PC-9 (cell line): Measurements from ENCODE around the gene GDPD5. TPM values are rescaled to one million over a fixed set of nuclear protein-coding genes. Genes with fewer than 3 reads are reported as not detected.

Experiments
- BruUV-seq: library from RNA; stranded (reverse); fragments of 400-500 nt; replicated peaks from 2 replicates; lab custom pipeline; 2021; lab: Mats Ljungman, UMichigan
- CTCF ChIA-PET: fragments of 300-600 bp; sonication (Branson Sonifier 250); formaldehyde crosslinking; loops from one replicate; lab custom pipeline; 2022; ENCODE audit warnings: antibody characterized with exemption; lab: Charles Lee
- POLR2A ChIA-PET: fragments of 300-600 bp; sonication (Branson Sonifier 250); formaldehyde crosslinking; loops from one replicate; lab custom pipeline; 2022; ENCODE audit warnings: antibody characterized with exemption; ENCODE audit not compliant: unreplicated experiment; lab: Charles Lee
- DNase-seq, 2 experiments: peaks; one replicate each; pipeline versions ENCODE4 v3.0.0 to v3.0.0-alpha.2; 2015 to 2022; ENCODE audit warnings: mixed read lengths in 1 of 2
- H2AFZ ChIP-seq: fragments of 200-600 bp; sonication (generic); 2 replicates; pipeline ENCODE4 v1.8.1; 2017; ENCODE audit warnings: antibody characterized with exemption
- H3F3A ChIP-seq: fragments of 200-600 bp; sonication (generic); 2 replicates; pipeline ENCODE4 v1.8.1; 2017; ENCODE audit warnings: antibody characterized with exemption, mild to moderate bottlenecking, low read depth; ENCODE audit not compliant: insufficient read depth
- H3K27ac ChIP-seq: fragments of 200-600 bp; sonication (generic); 2 replicates; pipeline ENCODE4 v1.6.1; 2016; ENCODE audit warnings: mixed run types
- H3K27me3 ChIP-seq: fragments of 200-600 bp; sonication (generic); 2 replicates; pipeline ENCODE4 v1.6.1; 2016; ENCODE audit warnings: low read depth, mixed run types; ENCODE audit not compliant: insufficient read depth
- H3K36me3 ChIP-seq: fragments of 200-600 bp; sonication (generic); 2 replicates; pipeline ENCODE4 v1.6.1; 2016; ENCODE audit warnings: low read depth, mixed run types
- H3K4me1 ChIP-seq: fragments of 200-600 bp; sonication (generic); replicated peaks from 2 replicates; pipeline ENCODE4 v1.6.1; 2016; ENCODE audit warnings: mixed run types; ENCODE audit not compliant: insufficient read depth
- H3K4me2 ChIP-seq: fragments of 200-600 bp; sonication (generic); 2 replicates; pipeline ENCODE4 v1.6.1; 2017; ENCODE audit warnings: mixed run types
- H3K4me3 ChIP-seq: fragments of 200-600 bp; sonication (generic); 2 replicates; pipeline ENCODE4 v1.6.1; 2016; ENCODE audit warnings: mixed run types
- H3K79me2 ChIP-seq: fragments of 200-600 bp; sonication (generic); 2 replicates; pipeline ENCODE4 v1.6.1; 2017; ENCODE audit warnings: low read depth, mixed run types
- H3K9me2 ChIP-seq: fragments of 200-600 bp; sonication (generic); 2 replicates; pipeline ENCODE4 v1.8.1; 2017; ENCODE audit warnings: mild to moderate bottlenecking; ENCODE audit not compliant: insufficient read depth
- H3K9me3 ChIP-seq: fragments of 200-600 bp; sonication (generic); 2 replicates; pipeline ENCODE4 v1.8.1; 2016; ENCODE audit warnings: low read depth; ENCODE audit not compliant: insufficient read depth
- H4K20me1 ChIP-seq: fragments of 200-600 bp; sonication (generic); 2 replicates; pipeline ENCODE4 v1.8.1; 2017; ENCODE audit not compliant: insufficient read depth
- CTCF ChIP-seq: fragments of 200-600 bp; sonication (generic); conservative IDR thresholded peaks from 2 replicates; pipeline ENCODE4 v1.6.1; 2017; ENCODE audit warnings: mixed run types, antibody characterized with exemption, mild to moderate bottlenecking, moderate library complexity
- EZH2 ChIP-seq: fragments of 200-600 bp; sonication (generic); IDR thresholded peaks from 2 replicates; pipeline ENCODE4 v1.8.0; 2017; ENCODE audit warnings: antibody characterized with exemption, low read depth
- intact Hi-C: fragments of 100-400 bp; cut with micrococcal nuclease; formaldehyde crosslinking; loops from one replicate; pipeline ENCODE4 v1.10.0; 2022; ENCODE audit not compliant: unreplicated experiment
- total RNA-seq: library from RNA; stranded (reverse); gene quantifications from 2 replicates; pipeline ENCODE4 v1.2.3, GENCODE V29; 2021

GDPD5 gene
- total RNA-seq, 1 experiment from 2014 or later, result 7.9 TPM

DNA sequence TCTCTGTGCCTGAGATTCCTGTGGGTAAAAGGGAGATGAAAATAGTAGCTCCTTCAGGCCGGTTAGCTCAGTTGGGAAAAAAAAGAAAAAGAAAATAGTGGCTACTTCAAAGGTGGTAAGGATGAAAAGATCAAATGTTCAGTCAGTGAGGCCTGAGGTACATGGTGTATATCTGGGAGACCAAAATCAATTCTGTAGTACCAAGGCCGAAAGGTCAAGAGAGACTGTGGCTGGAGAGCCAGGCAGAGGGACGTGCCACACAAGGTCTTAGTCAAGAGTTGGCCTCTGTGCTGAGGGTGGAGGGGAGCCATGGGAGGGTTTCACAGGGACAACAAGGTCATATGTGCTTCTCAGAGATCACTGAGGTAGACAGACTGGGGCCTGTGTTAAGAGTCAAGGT lies 4.8 kb upstream of the GDPD5 start:
- no peaks in the 10 kb centered on the region for H3K9me2 ChIP-seq
- H3K9me3 ChIP-seq, result no peaks in the 10 kb centered on the region
- H3K4me3 ChIP-seq, result no peak overlapping the region
- H2AFZ ChIP-seq, result no peak overlapping the region
- no peak for DNase-seq
- BruUV-seq, result no TSS peak
- intact Hi-C loops, result loop anchor here (5.0 kb wide), 1 partner anchor 123 kb away; no protein-coding TSS in a partner anchor
- peaks cover 18% of the 10 kb centered on the region for H3K4me1 ChIP-seq
- H3K79me2 ChIP-seq, result no peaks in the 10 kb centered on the region
- H4K20me1 ChIP-seq, result no peaks in the 10 kb centered on the region
- no peaks in the 10 kb centered on the region for H3K36me3 ChIP-seq
- no peak for TF ChIP-seq CTCF
- TF ChIP-seq EZH2, result no peak
- H3K27me3 ChIP-seq, result no peaks in the 10 kb centered on the region
- ChIA-PET CTCF (interaction anchor here (0.6 to 1.0 kb wide), 2 partner anchors 8 to 122 kb away, joined by 3 to 4 read pairs; no protein-coding TSS in a partner anchor), POLR2A (interaction anchor here (0.6 kb wide), 1 partner anchor 94 kb away, joined by 3 read pairs; no protein-coding TSS in a partner anchor)
- H3K27ac ChIP-seq, result no peak overlapping the region
- H3K4me2 ChIP-seq, result no peak overlapping the region
- H3F3A ChIP-seq, result peaks cover 10% of the 10 kb centered on the region; the same call in 1 of the 2 replicates

DNA sequence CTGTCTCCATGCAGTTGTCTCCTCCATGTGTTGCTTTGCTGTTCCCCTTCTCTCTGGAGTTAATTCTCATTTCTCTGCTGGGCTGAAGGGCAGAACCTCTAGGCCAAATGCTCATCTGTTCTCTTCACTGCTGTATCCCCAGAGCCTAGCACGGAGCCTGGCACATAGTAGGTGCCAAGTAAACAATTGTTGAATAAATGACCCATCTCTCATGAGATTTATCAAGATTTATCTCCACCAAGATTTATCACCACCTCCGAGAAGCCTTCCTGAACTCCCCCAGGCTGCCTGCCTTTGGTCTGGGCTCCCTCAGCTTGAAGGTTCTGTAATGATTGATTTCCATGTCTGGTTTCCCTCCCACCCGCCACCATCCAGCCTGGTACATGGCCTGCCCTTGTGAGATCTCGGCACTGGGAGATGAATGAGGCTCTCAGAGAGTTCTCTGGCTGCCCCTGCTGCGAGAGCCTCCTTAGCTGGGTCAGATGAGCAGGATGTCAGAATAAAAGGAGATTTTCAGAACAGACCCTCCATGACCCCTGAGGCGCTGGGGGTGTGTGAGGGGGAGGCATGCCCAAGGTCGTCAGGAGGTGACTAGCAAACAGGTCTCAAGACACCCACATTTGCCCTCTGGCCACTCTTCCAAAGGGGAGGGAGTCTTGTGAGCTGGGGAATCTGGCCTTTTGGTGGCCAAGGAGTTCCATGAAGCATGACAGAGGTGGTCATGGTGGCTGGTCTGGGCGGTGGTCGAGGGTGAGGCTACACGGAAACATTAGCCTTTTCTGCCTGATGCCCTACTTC lies 2.4 kb upstream of the GDPD5 start:
- no TSS peak for BruUV-seq
- H3K9me3 ChIP-seq, result no peaks in the 10 kb centered on the region
- no peaks in the 10 kb centered on the region for H3K79me2 ChIP-seq
- H3K27me3 ChIP-seq, result peaks cover 15% of the 10 kb centered on the region; the same call in 1 of the 2 replicates
- H3K4me1 ChIP-seq, result peaks cover 12% of the 10 kb centered on the region; the same call in 1 of the 2 replicates
- H2AFZ ChIP-seq, result no peak overlapping the region
- H3K4me2 ChIP-seq, result no peak overlapping the region
- ChIA-PET CTCF (interaction anchor here (0.7 kb wide), 1 partner anchor 674 kb away, joined by 3 read pairs; no protein-coding TSS in a partner anchor), POLR2A (interaction anchor here (0.7 kb wide), 2 partner anchors 29 to 156 kb away, joined by 4 to 5 read pairs; no protein-coding TSS in a partner anchor)
- TF ChIP-seq EZH2, result no peak
- no peak for TF ChIP-seq CTCF
- H3K9me2 ChIP-seq, result no peaks in the 10 kb centered on the region
- no peak for DNase-seq
- no peaks in the 10 kb centered on the region for H3F3A ChIP-seq
- no peak overlapping the region for H3K27ac ChIP-seq
- intact Hi-C loops, result no loop called here
- no peak overlapping the region for H3K4me3 ChIP-seq
- no peaks in the 10 kb centered on the region for H4K20me1 ChIP-seq
- no peaks in the 10 kb centered on the region for H3K36me3 ChIP-seq

- intact Hi-C loops, result no loop called here
- no peaks in the 10 kb centered on the region for H3K79me2 ChIP-seq
- ChIA-PET POLR2A (no interaction called here), CTCF (no interaction called here)
- TF ChIP-seq CTCF (no peak), EZH2 (no peak)
- H3K9me3 ChIP-seq, result no peaks in the 10 kb centered on the region
- no peak overlapping the region for H3K4me3 ChIP-seq
- H3K9me2 ChIP-seq, result no peaks in the 10 kb centered on the region
- no peak overlapping the region for H3K27ac ChIP-seq
- no peak overlapping the region for H2AFZ ChIP-seq
- H3K4me1 ChIP-seq, result peaks cover 12% of the 10 kb centered on the region; the same call in 1 of the 2 replicates
- DNase-seq, result no peak
- H4K20me1 ChIP-seq, result no peaks in the 10 kb centered on the region
- H3K27me3 ChIP-seq, result peaks cover 15% of the 10 kb centered on the region; the same call in 1 of the 2 replicates
- BruUV-seq, result TSS peak; percentile 33
- H3K36me3 ChIP-seq, result no peaks in the 10 kb centered on the region
- H3K4me2 ChIP-seq, result no peak overlapping the region
- H3F3A ChIP-seq, result no peaks in the 10 kb centered on the region
Measured at GRCh38 chr11:75527130-75527529, 1.4 kb upstream of the GDPD5 start.
